PC-3 (cell line): ENCODE data around the gene STX18. TPM values are rescaled to one million over a fixed set of nuclear protein-coding genes. Genes with fewer than 3 reads are reported as not detected.

Experiments
- ATAC-seq: fragments of 200-7000 bp; cut with Tn5 transposase; 2 replicates; pipeline ENCODE4 v1.9.1; 2020; ENCODE audit warnings: mild to moderate bottlenecking, moderate library complexity
- BruUV-seq: library from RNA; stranded (reverse); fragments of 400-500 nt; replicated peaks from 2 replicates; lab custom pipeline; 2021; lab: Mats Ljungman, UMichigan
- CTCF ChIA-PET: fragments of 300-600 bp; sonication (Branson Sonifier 250); formaldehyde crosslinking; loops from one replicate; lab custom pipeline; 2022; ENCODE audit warnings: antibody characterized with exemption; lab: Charles Lee
- POLR2A ChIA-PET: fragments of 300-600 bp; sonication (Branson Sonifier 250); formaldehyde crosslinking; loops from one replicate; lab custom pipeline; 2022; ENCODE audit warnings: antibody characterized with exemption; ENCODE audit not compliant: unreplicated experiment; lab: Charles Lee
- DNase-seq: peaks from one replicate; pipeline ENCODE4 v3.0.0-alpha.2; 2015
- H2AFZ ChIP-seq: fragments of 300-600 bp; sonication (generic); 2 replicates; pipeline ENCODE4 v1.6.0; 2016; ENCODE audit warnings: antibody characterized with exemption, low read length
- H3F3A ChIP-seq: fragments of 300-600 bp; sonication (generic); one replicate; pipeline ENCODE4 v1.6.0; 2017; ENCODE audit warnings: antibody characterized with exemption, low read length, control low read depth, mild to moderate bottlenecking; ENCODE audit not compliant: unreplicated experiment
- H3K27ac ChIP-seq: fragments of 300-600 bp; sonication (generic); 2 replicates; pipeline ENCODE4 v1.5.1; 2016; ENCODE audit warnings: mild to moderate bottlenecking, low read length
- H3K27me3 ChIP-seq: fragments of 300-600 bp; sonication (generic); 2 replicates; pipeline ENCODE4 v1.6.1; 2016; ENCODE audit warnings: low read length, mixed read lengths
- H3K36me3 ChIP-seq: fragments of 300-600 bp; sonication (generic); 2 replicates; pipeline ENCODE4 v1.6.1; 2016; ENCODE audit warnings: low read depth, mixed run types, low read length, mixed read lengths
- H3K4me1 ChIP-seq: fragments of 300-600 bp; sonication (generic); 2 replicates; pipeline ENCODE4 v1.5.1; 2016; ENCODE audit warnings: low read length; ENCODE audit not compliant: insufficient read depth
- H3K4me2 ChIP-seq: fragments of 300-600 bp; sonication (generic); 2 replicates; pipeline ENCODE4 v1.6.0; 2016; ENCODE audit warnings: low read length
- H3K4me3 ChIP-seq: fragments of 300-600 bp; sonication (generic); 2 replicates; pipeline ENCODE4 v1.5.1; 2016; ENCODE audit warnings: mild to moderate bottlenecking, low read length, mixed read lengths
- H3K79me2 ChIP-seq: fragments of 300-600 bp; sonication (generic); 2 replicates; pipeline ENCODE4 v1.6.1; 2017; ENCODE audit warnings: low read length, mixed read lengths
- H3K9ac ChIP-seq: fragments of 300-600 bp; sonication (generic); 2 replicates; pipeline ENCODE4 v1.6.0; 2016; ENCODE audit warnings: mild to moderate bottlenecking, low read length
- H3K9me2 ChIP-seq: fragments of 300-600 bp; sonication (generic); replicated peaks from 2 replicates; pipeline ENCODE4 v1.6.1; 2016; ENCODE audit warnings: mixed run types, low read length, mixed read lengths
- H3K9me3 ChIP-seq: fragments of 300-600 bp; sonication (generic); 2 replicates; pipeline ENCODE4 v1.6.1; 2016; ENCODE audit warnings: low read length, mixed read lengths
- H4K20me1 ChIP-seq: fragments of 300-600 bp; sonication (generic); 2 replicates; pipeline ENCODE4 v1.6.1; 2016; ENCODE audit warnings: low read length, mixed read lengths
- EZH2 ChIP-seq: fragments of 300-600 bp; sonication (generic); IDR thresholded peaks from one replicate; pipeline ENCODE4 v1.6.1; 2017; ENCODE audit warnings: antibody characterized with exemption, mild to moderate bottlenecking, low read length; ENCODE audit not compliant: unreplicated experiment
- EZH2phosphoT487 ChIP-seq: fragments of 300-600 bp; sonication (generic); IDR thresholded peaks from 2 replicates; pipeline ENCODE4 v1.6.1; 2018; ENCODE audit warnings: mild to moderate bottlenecking, antibody characterized with exemption, low read length, borderline replicate concordance
- intact Hi-C: fragments of 100-400 bp; cut with micrococcal nuclease; formaldehyde crosslinking; loops from 2 replicates; pipeline ENCODE4 v1.9.0; 2023
- total RNA-seq: library from RNA; depleted of rRNA; stranded (reverse); fragments of >200 nt; gene quantifications from 2 replicates; pipeline ENCODE4 v1.2.3, GENCODE V29; 2014
- TF ChIP-seq, protein P1 (sequence below): fragments of 300-600 bp; sonication (generic); conservative IDR thresholded peaks from 2 replicates; pipeline ENCODE4 v1.5.1; 2017; ENCODE audit warnings: antibody characterized with exemption, low read depth, mild to moderate bottlenecking, low read length

Gene STX18
- total RNA-seq, 1 experiment from 2014 or later, result 25.0 TPM

DNA sequence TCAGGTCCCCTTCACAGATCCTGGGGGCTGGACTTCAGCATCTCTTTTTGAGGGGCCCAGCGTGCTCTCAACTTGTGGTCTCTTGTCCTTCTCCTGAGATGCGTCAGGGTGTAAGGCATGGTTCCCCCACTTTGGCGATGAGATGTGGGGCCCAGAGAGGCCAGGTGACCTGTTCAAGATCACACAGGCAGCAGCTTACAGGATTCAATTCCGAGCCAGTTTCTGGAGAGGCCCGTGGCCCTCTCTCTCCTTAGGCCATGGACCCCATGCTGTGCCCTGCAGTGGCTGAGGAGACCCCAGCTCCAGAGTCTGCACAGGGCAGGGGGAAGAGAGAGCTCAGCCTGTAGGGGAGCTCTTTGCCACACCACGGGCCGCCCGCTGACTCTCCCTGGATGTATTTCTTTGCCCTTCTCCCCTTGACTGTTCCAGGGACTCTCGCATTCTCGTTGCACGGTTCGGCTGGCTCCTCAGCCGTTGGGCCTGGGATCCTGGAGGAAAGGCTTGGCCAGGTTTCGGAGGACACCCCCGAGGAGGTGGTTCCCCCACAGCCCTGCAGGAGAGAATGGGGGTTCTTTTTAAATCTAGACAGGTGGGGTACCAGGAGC is 136.4 kb downstream of the STX18 start:
- Histone ChIP-seq H3K36me3 (no peaks in the 10 kb centered on the region), H3K9ac (no peak overlapping the region), H3K9me2 (no peaks in the 10 kb centered on the region), H3K4me2 (no peak overlapping the region), H3K79me2 (no peaks in the 10 kb centered on the region), H2AFZ (no peak overlapping the region), H3K4me1 (no peaks in the 10 kb centered on the region), H3K27me3 (peaks cover 16% of the 10 kb centered on the region), H3F3A (no peaks in the 10 kb centered on the region), H4K20me1 (no peaks in the 10 kb centered on the region), H3K4me3 (no peak overlapping the region), H3K27ac (no peak overlapping the region), H3K9me3 (no peaks in the 10 kb centered on the region)
- intact Hi-C loops, result no loop called here
- no peak for TF ChIP-seq EZH2
- TF ChIP-seq, protein P1, sequence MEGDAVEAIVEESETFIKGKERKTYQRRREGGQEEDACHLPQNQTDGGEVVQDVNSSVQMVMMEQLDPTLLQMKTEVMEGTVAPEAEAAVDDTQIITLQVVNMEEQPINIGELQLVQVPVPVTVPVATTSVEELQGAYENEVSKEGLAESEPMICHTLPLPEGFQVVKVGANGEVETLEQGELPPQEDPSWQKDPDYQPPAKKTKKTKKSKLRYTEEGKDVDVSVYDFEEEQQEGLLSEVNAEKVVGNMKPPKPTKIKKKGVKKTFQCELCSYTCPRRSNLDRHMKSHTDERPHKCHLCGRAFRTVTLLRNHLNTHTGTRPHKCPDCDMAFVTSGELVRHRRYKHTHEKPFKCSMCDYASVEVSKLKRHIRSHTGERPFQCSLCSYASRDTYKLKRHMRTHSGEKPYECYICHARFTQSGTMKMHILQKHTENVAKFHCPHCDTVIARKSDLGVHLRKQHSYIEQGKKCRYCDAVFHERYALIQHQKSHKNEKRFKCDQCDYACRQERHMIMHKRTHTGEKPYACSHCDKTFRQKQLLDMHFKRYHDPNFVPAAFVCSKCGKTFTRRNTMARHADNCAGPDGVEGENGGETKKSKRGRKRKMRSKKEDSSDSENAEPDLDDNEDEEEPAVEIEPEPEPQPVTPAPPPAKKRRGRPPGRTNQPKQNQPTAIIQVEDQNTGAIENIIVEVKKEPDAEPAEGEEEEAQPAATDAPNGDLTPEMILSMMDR, result no peak
- TF ChIP-seq EZH2phosphoT487, result no peak
- DNase-seq (no peak), ATAC-seq (no peak)
- ChIA-PET CTCF (no interaction called here), POLR2A (no interaction called here)
- no TSS peak for BruUV-seq

DNA sequence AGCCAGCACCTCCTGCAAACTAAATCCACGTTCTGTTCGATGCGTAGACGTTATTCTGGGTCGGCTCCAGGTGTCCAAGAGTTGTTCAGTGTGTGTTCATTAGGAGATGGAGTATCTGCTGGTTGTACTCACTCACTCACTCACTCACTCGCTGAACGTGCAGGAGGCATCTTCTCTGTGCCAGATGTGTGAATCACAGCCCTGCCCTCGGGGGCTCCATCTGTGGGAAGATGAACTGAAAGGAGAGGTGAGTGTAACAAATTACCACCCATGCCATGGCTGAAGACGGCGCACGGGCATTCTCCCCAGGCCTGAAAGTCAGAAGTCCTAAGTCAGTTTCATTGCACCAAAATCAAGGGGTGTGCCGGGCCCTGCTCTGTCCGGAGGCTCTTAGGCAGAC is 138.9 kb downstream of the STX18 start:
- no peaks in the 10 kb centered on the region for H3K79me2 ChIP-seq
- H3K4me2 ChIP-seq, result no peak overlapping the region
- TF ChIP-seq EZH2phosphoT487, result no peak
- TF ChIP-seq, protein P1, result no peak
- no peak for TF ChIP-seq EZH2
- peak; percentile 50 for ATAC-seq
- DNase-seq, result peak; percentile 44
- H2AFZ ChIP-seq, result no peak overlapping the region
- H3K36me3 ChIP-seq, result no peaks in the 10 kb centered on the region
- no peaks in the 10 kb centered on the region for H3K4me1 ChIP-seq
- no TSS peak for BruUV-seq
- H3K9ac ChIP-seq, result no peak overlapping the region
- ChIA-PET POLR2A (no interaction called here), CTCF (no interaction called here)
- no peak overlapping the region for H3K4me3 ChIP-seq
- no peaks in the 10 kb centered on the region for H4K20me1 ChIP-seq
- no peaks in the 10 kb centered on the region for H3K9me3 ChIP-seq
- no peaks in the 10 kb centered on the region for H3K9me2 ChIP-seq
- H3F3A ChIP-seq, result no peaks in the 10 kb centered on the region
- intact Hi-C loops, result no loop called here
- no peak overlapping the region for H3K27ac ChIP-seq
- peaks cover 19% of the 10 kb centered on the region for H3K27me3 ChIP-seq

DNA sequence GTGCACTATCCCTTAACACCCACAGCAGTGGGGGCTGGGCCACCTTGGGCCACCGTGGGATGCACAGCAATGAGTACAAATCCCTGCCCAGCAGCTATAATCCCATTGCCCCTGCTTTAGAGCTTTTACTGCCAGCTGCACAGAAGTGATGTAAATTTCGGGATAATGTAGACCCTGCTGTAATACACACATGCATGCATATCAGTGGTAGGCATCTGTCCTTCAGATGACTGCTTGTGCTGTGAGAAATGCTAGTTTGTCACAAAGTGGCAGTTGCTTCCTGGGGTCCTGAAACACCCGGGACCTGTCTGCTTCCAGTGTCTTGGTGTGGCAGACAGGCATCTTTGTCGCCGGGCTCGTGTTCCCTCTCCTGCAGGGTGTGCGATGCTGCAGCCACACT is 140.8 kb downstream of the STX18 start:
- POLR2A ChIA-PET, result no interaction called here
- no peak overlapping the region for H2AFZ ChIP-seq
- intact Hi-C loops, result no loop called here
- DNase-seq (no peak), ATAC-seq (no peak)
- H3K4me3 ChIP-seq, result no peak overlapping the region
- no peaks in the 10 kb centered on the region for H3K36me3 ChIP-seq
- BruUV-seq, result no TSS peak
- no peaks in the 10 kb centered on the region for H3F3A ChIP-seq
- CTCF ChIA-PET, result no interaction called here
- no peak overlapping the region for H3K27ac ChIP-seq
- H4K20me1 ChIP-seq, result no peaks in the 10 kb centered on the region
- H3K9me3 ChIP-seq, result no peaks in the 10 kb centered on the region
- H3K4me2 ChIP-seq, result no peak overlapping the region
- H3K9ac ChIP-seq, result no peak overlapping the region
- H3K27me3 ChIP-seq, result peaks cover 15% of the 10 kb centered on the region
- H3K4me1 ChIP-seq, result no peaks in the 10 kb centered on the region
- H3K9me2 ChIP-seq, result no peaks in the 10 kb centered on the region
- TF ChIP-seq EZH2phosphoT487 (no peak), EZH2 (no peak)
- no peaks in the 10 kb centered on the region for H3K79me2 ChIP-seq
